Activated naive CD4-positive, alpha-beta T cell treated with Interleukin-2 at 50 U/mL for 16 hours (primary cell): ENCODE results near the gene NAALAD2.
"Not testable (repeated sequence)": the region's sequence is repeated elsewhere in the genome, so short reads cannot be mapped to it uniquely, and the experiment has no call there.

Experiments used
- DNase-seq: peaks from one replicate; pipeline ENCODE4 v3.0.0-alpha.2; 2020

NAALAD2 gene

DNA sequence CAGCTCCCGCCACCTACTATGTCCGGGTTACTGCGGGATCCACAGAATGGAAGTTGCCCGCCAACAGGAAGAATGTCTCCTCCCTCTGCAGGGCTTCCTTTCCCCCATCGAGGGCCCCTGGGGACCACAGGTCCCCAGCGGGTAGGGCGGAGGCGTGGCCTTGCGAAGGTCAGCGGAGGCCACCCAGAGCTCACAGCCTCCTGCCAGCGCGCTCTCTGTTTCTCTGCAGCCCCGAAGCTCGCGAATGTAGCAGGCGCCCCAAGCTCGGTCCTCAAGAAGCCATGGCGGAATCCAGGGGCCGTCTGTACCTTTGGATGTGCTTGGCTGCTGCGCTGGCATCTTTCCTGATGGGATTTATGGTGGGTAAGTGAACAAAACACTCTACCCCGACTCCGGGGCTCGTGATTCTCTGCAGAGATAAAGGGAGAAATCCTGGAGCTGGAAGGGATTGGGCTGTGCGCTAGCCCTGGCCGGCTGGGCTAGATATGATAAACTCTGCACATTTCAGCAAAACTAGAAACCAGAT lies at the start of gene NAALAD2:
Gene NAALAD2 (plus strand): TSS at position 186 of the 526 bp plus-strand sequence. CDS start 96 bp downstream, at position 282.
- no peak for DNase-seq

DNA sequence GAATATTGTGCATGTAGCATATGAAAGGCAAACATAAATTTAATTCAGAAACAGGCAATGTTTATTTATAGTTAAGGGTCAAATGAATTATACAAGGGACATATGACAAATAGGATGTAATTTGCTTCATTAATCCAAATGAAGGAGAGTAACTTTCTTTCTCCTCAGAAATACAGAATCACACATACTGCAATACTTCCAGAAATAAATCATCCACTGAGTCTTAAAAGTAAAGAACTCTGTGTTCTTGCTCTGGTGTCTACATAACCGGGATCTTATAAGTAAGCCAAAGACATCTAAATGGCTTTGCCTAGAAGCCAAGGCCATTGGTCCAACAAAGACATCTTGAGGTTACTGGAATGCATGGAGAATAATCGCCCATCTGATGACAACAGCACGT lies 48.8 kb upstream of the NAALAD2 start, which contains the start of gene UBTFL1:
Gene UBTFL1 (plus strand): TSS at position 301 of the 400 bp plus-strand sequence. CDS start 0 bp downstream, at position 301.
- not testable (repeated sequence) for DNase-seq

DNA sequence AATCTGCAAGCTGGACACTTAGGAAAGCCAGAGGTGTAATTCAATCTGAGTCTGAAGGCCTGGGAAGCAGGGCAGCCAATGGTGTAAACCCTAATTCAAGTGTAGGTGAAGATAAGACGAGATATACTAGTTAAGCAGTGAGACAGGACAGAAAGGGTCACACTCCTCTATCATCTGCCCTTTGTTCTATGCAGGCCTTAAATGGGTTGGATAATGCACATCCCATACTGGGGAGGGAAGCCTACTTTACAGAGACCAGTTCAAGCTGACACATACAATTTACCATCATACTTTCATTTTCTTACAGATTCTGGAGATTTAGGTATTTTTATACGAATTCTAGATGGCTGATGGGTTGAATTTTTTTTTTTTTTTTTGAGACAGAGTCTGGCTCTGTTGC lies 45.7 kb upstream of the NAALAD2 start:
- not testable (repeated sequence) for DNase-seq

DNA sequence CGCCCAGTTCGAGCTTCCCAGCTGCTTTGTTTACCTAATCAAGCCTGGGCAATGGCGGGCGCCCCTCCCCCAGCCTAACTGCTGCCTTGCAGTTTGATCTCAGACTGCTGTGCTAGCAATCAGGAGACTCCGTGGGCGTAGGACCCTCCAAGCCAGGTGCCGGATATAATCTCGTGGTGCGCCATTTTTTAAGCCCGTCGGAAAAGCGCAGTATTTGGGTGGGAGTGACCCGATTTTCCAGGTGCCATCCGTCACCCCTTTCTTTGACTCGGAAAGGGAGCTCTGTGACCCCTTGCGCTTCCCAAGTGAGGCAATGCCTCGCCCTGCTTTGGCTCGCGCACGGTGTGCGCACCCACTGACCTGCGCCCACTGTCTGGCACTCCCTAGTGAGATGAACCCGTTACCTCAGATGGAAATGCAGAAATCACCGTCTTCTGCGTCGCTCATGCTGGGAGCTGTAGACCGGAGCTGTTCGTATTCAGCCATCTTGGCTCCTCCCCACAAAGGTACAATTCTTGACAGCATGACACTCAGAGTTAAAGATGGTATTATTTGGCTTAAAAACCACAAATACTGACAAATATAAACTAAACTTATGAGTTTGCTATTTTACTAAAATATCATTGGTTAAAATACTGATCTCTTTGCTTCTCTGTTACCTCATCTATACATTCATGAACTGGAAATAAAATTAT lies 39.1 kb upstream of the NAALAD2 start:
- not testable (repeated sequence) for DNase-seq

DNA sequence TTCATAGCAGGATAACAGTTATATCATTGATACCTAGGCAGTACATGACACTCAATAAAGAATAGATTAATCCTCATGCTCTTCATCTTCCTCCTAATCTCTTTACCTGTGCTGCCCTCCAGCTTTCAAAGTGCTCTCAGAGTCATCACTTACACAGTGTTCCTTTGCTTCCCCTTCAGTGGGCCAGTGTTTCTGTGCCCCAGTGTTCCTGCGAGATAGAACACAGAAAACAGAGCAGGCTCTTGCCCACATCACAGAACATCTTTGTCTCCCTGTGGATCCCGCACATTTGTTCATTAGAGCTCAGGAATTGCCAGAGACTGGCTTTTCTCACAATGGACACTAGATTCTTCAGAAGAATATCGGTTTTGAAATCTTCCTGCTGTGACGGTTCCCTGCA lies 36.2 kb upstream of the NAALAD2 start:
- not testable (repeated sequence) for DNase-seq

DNA sequence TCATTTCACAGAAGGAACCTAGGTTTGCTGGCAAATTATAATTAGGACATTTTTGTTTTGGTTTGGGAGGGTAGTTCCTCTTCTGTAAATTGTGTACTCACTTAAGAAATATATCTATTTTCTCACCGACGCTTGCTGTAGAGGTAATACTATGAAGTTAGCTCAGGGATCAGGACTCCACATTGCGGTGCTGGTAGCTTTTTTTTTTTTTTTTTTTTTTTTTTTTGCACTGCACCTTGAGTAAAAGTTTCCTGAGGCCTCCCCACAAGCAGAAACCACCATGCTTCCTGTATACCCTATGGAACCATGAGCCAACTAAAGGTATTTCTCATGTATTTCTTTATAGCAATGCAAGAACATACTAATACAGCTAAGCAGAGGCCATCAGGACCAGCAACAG lies 34.0 kb upstream of the NAALAD2 start:
- no peak for DNase-seq

DNA sequence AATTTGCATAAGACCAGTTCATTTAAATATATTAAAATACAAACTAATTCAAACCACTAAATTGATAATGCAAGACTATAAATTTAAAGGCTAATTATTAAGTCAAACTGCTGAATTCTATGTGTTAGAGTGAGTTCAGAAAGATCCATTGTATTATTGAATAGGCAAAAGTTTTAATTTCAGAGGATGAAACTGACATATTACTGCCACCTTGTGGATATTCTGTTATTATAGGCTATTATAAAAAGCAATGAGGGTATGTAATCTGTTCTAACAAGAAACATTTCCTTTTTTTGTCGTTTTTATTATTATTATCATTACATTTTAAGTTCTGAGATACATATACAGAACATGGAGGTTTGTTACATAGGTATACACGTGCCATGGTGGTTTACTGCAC lies 20.9 kb upstream of the NAALAD2 start:
- DNase-seq = no peak

DNA sequence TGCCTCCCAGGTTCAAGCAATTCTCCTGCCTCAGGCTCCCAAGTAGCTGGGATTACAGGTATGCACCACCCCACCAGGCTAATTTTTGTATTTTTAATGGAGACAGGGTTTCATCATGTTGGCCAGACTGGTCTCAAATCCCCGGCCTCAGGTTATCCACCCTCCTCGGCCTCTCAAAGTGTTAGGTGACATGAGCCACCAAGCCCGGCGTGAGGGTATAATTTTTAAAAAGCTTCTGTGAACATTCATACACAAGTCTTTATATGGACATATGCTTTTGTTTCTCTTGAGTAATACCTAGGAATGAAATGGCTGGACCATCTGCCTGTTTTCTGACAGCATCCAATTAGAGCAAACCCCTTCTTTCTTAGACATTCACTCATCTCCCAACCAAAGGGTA lies 14.3 kb upstream of the NAALAD2 start:
- no peak for DNase-seq

DNA sequence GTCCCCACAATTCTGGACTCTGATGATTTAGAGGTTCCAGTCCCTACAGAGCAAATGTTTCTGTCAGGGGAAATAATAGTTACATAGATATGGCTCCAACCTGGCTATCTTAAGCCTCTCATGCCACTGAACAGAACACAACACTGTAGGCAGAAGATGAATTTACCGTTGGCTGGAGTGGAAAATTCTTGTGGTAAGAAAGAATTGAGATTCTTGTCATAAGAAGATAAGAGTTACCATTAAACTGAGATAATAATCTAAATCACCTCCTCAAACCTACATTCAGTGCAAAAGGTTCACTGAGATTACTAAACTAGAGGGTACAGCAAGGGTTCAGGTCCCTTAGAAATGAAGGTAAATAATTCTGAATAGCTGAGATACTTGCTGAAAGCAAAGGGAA lies 10.1 kb upstream of the NAALAD2 start:
- no peak for DNase-seq

DNA sequence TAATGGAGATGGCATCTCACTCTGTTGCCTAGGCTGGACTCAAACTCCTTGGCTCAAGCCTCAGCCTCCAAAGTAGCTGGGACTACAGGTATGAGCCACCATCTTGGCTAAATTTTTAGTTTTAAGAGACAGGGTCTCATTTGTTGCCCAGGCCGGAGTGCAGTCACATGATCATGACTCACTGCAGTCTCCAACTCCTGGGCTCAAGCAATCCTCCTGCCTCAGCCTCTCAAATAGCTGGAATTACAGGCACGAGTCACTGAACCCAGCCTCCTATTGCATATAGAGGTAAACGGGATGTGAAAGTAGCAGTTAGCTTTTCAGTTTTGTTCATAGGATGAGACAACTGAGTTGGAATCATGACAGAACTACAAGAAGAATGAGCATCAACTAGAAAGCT lies 9.5 kb upstream of the NAALAD2 start:
- no peak for DNase-seq

DNA sequence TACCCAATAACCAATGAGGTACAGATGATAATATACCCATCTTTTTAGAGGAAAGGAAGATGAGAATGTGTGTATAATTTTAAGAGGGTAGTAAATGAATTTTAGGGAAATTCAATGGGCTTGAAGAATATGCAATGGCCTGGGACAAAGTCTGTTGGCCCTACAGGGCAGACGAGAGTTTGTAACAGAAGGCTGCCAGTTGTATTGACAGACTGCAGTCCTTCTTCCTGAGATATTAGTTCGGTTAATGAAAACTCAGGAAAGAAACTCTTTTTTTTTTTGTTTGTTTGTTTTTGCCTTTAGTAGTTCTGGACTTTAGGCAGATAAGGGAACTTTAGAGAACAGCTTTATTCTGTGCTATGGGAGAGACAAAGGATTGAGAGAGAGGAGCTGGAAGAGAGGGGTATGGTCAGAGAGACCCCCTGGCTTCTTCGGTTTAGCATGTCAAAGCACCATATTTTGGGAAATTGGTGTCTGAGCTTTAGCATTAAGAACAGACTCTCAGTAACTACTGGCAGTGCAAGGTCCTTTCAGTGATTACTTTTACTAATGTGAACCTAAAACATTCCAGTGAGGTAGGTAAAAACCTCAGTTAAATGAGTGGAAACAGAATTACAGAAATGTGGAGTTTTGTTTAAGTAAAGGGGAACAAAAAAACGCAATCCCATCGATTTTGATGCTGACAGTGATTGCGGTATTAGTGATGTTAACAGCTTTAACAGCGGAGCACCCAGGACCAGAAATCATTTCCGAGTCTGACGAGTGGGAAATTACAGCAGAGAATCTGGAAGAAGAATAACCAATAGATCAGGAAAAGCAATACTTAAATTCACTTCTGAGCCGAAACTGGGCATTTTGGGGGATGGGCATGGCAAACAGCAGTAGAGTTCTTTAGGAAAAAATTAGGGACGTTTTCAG lies 644 bp upstream of the NAALAD2 start:
- DNase-seq = no peak

DNA sequence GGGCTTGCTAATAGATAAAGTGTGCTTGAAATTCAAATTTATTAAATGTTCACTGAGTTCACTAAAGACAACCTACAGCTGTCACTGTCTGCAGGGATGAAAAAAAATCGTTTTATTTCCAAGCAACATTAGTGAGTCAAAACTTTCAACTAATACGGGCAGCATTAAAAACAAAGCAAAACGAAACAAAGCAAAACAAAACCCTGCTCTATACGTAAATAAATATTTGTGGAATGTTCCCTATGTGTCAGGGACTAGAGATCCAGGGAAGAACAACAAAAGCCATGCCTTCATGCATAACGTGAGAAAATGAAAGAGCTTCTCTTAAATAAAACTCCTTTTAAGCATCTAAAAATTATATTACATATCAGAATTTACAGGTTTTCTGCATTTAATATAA lies 553 bp downstream of the NAALAD2 start:
- no peak for DNase-seq

DNA sequence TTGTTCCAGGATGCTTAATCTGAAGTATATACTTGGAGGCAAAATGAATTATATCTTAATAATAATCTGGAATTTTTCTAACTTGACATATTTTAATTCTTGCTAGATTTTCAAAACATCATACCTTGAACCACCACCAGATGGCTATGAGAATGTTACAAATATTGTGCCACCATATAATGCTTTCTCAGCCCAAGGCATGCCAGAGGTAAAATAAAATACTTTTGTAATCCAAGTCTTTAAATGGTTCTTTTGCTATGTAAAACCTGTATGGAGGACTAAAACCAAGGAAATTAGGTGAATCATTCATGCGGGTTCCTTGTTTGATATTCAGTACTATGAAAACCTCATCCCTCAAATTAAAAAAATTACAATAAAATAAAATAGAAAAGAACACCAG lies 14.4 kb downstream of the NAALAD2 start:
- DNase-seq = no peak

DNA sequence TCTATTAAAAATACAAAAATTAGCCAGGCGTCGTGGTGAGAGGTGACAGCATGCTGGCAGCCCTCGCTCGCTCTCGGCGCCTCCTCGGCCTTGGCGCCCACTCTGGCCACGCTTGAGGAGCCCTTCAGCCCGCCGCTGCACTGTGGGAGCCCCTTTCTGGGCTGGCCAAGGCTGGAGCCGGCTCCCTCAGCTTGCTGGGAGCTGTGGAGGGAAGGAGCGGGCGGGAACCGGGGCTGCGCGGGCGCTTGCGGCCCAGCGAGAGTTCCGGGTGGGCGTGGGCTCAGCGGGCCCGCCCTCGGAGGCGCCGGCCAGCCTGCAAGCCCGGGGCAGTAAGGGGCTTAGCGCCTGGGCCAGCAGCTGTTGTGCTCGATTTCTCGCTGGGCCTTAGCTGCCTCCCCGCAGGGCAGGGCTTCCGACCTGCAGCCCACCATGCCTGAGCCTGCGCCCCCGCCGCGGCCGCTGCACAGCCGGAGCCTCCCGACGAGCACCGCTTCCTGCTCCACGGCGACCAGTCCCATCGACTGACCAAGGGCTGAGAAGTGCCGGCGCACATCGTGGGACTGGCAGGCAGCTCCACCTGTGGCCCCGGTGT lies 32.6 kb downstream of the NAALAD2 start:
- not testable (repeated sequence) for DNase-seq

DNA sequence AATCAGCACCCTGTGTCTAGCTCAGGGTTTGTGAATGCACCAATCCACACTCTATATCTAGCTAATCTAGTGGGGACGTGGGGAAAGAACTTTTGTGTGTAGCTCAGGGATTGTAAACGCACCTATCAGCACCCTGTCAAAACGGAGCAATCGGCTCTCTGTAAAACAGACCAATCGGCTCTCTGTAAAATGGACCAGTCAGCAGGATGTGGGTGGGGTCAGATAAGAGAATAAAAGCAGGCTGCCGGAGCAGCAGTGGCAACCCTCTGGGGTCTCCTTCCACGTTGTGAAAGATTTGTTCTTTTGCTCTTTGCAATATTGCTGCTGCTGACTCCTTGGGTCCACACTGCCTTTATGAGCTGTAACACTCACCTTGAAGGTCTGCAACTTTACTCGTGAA lies 33.2 kb downstream of the NAALAD2 start:
- not testable (repeated sequence) for DNase-seq

DNA sequence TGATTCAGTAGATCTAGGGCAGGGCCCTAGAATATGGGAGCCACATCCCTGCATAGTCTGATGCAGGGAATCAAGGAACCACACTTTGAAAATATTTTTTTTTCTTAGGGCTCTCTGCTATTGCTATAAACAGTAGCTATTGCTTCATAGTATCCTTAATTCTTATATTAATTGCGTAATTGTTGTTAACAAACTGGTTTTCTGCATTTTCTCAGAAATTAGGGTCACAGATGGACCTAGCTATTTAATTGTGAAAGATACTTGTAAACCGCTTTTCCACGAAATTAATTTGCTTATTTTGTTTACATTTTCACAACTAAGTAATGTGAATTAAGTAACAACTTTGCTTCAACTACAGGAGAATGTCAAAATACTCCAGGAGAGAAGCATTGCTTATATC lies 34.1 kb downstream of the NAALAD2 start:
- DNase-seq = no peak

DNA sequence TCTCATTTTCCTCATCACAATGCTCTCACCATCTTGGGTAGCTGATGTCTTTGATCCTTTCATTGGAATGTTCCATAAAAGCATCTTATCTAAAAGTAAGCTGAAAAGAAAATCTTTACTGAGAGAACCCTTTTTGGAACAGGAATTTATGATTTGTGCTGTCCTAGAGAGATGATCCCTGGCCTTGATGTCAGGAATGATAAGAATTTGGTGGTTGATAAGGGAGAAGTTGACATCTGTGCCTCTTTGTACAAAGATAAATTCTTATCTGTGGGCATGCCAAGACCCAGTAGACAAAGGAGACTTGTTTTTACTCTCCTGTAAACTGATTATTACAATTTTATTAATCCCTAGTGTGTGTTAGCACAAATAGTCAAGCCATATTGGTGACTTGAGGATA lies 36.9 kb downstream of the NAALAD2 start:
- no peak for DNase-seq

DNA sequence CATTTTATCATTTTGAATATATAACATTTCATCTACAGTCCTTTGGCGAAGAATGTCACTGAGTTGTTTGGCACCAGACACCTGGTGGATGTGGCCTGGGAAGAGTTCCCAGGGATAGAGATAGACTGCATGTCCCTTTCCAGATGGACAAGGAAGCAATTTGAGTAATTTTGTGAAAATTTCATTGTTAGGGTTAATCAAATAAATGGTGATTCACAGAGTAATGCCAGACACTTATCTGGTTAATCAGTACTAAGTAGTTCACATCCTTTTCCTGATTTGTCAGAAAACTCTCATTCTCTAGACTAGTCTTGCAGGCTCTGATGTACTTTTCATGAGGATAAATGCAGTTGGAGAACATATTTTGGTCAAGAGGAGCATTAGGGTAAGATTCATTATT lies 41.6 kb downstream of the NAALAD2 start:
- no peak for DNase-seq

DNA sequence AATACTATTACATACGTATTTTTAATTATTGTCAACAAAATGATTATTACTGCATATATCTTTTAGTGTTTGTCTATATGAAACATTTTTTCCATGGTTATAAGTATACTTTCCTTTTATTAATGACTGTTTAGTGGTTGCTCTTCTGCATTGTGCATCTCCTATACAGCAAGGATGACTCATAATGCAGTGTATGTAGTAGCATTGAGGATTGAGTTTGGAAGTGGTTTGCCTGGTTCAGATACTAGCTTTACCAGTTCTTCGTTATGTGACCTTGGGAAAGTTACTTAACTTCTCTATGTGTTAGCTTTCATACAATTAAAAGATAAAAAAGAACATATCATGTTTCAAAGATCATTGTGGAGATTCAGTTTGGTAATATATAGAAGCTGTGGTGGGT lies 44.3 kb downstream of the NAALAD2 start:
- no peak for DNase-seq

DNA sequence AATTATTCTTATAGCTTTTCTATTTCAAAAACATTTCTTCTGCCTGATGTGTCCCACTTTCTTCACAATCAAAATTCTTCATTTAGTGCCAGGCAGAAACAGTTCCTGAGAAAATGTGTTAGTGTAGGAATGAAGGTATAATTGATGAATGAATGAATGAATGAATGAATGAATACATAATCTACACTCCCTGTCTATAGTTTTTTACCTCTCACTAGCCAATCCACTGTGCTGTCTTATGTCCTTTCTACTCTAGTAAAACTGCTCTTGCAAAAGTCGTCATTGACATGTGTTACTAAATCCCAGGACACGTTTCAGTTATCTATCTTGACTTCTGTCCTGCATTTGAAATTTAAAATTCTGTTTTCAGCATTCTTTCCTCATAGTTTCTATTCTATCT lies 45.5 kb downstream of the NAALAD2 start:
- no peak for DNase-seq

DNA sequence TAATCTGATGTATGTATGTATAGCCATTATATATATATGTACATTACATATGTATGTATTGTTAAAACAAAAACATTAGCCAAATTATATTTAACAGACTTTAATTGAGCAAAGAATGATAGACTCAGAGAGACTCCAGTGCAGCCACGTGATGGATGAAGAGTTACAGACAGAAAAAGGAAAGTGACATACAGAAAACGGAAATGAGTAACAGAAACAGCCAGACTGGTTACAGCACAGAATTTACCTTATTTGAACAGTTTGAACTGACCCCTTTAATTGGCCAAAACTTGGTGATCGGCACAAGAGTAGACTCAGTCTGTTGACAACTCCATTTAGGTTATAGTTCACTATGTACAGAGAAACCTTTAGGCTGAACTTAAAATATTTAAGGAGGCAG lies 53.4 kb downstream of the NAALAD2 start:
- no peak for DNase-seq

DNA sequence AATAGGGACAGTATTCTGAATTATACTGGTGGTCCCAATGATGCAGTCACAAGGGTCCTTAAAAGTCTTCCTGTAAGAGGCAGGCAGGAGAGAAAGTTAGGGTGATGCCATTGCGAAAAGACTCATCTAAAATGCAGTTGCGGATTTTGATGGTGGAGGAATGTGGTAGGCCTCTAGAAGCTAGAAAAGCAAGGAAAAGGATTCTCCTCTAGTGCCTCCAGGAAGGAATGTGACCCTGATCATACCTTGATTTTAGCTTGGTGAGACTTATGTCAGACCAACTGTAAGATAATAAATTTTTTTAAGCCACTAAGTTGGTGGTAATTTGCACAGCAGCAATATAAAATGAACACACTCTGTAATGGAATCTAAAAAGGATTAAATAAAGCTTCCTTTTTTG lies 54.5 kb downstream of the NAALAD2 start:
- no peak for DNase-seq

DNA sequence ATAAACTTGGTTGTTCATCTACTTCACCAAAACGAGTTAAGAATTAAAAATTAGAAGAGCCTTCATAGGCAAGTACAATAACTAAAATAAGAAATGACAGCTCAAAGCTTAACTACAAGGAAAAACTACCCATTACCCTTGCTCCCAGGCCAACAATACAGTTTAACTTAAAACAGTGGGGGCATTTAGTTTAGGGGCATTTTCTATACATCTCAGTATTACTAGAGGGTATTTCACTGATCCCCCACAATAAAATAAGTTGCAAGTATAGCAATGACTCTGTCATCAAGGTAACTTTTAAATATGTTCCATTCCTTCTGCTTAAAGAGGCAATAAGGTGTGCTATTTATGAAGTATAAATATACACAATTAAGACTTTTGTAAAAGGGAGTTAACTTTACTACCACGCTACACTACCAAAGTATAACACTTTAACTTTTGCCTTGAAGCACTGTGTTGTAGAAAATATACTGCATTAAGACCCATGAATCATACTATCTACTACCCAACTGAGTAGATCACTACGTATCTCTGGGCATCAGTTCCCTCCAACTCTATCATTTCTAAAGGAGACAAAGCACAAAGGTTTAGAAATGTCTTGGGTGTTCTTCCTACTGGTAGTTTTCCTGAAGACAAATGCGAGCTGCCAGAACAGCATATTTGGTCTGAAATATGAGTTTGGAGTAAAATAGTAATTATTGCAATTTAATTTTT lies 58.6 kb downstream of the NAALAD2 start:
- DNase-seq = no peak
